ENCODE results near the gene APP.

DNA sequence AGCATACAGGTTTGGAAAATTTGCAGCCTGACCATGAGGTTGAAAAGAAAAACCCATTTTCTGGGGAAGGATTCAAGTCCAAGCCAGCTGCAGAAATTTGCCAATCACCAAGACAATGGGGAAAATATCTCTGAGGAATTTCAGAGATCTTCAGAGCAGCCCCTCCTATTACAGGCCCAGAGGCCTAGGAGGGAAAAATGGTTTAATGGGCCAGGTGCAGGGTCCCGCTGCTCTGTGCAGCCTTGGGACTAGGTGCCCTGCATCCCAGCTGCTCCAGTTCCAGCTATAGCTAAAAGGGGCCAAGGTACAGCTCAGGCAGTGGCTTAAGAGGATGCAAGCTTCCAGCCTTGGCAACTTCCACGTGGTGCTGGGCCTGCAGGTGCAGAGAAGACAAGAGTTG lies 322.3 kb downstream of the APP start:
- TF ChIP-seq, protein P1, sequence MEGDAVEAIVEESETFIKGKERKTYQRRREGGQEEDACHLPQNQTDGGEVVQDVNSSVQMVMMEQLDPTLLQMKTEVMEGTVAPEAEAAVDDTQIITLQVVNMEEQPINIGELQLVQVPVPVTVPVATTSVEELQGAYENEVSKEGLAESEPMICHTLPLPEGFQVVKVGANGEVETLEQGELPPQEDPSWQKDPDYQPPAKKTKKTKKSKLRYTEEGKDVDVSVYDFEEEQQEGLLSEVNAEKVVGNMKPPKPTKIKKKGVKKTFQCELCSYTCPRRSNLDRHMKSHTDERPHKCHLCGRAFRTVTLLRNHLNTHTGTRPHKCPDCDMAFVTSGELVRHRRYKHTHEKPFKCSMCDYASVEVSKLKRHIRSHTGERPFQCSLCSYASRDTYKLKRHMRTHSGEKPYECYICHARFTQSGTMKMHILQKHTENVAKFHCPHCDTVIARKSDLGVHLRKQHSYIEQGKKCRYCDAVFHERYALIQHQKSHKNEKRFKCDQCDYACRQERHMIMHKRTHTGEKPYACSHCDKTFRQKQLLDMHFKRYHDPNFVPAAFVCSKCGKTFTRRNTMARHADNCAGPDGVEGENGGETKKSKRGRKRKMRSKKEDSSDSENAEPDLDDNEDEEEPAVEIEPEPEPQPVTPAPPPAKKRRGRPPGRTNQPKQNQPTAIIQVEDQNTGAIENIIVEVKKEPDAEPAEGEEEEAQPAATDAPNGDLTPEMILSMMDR (IDR thresholded peaks at IDR 0.05; ENCODE audit: insufficient read depth, low read length, poor library complexity, severe bottlenecking), result no peak
- no peak for TF ChIP-seq EZH2phosphoT487 (conservative IDR thresholded peaks at IDR 0.05; ENCODE audit: low read length)
